DND-41 (cell line): ENCODE measurements around the gene TBC1D8B.

ENCODE experiments used
- ATAC-seq: fragments of 200-7000 bp; cut with Tn5 transposase; 3 replicates; pipeline ENCODE4 v1.9.1; 2021; ENCODE audit warnings: low read depth; ENCODE audit not compliant: insufficient read depth
- DNase-seq: peaks from one replicate; pipeline ENCODE4 v3.0.0-alpha.2; 2020
- H2AFZ ChIP-seq: 2 replicates; pipeline ENCODE4 v1.6.0; 2012; ENCODE audit warnings: low read depth, low read length
- H3K27ac ChIP-seq: 2 replicates; pipeline ENCODE4 v1.5.1; 2012; ENCODE audit warnings: low read length, inconsistent platforms
- H3K27me3 ChIP-seq: fragments of 200-600 bp; sonication (generic); 2 replicates; pipeline ENCODE4 v1.6.0; 2012; ENCODE audit warnings: low read length, mild to moderate bottlenecking, inconsistent platforms; ENCODE audit not compliant: insufficient read depth, poor library complexity
- H3K36me3 ChIP-seq: 2 replicates; pipeline ENCODE4 v1.5.1; 2012; ENCODE audit warnings: low read length, inconsistent platforms; ENCODE audit not compliant: insufficient read depth
- H3K4me1 ChIP-seq: 2 replicates; pipeline ENCODE4 v1.5.1; 2012; ENCODE audit warnings: mild to moderate bottlenecking, low read length; ENCODE audit not compliant: insufficient read depth
- H3K4me2 ChIP-seq: 2 replicates; pipeline ENCODE4 v1.6.0; 2012; ENCODE audit warnings: mild to moderate bottlenecking, moderate library complexity, low read length, inconsistent platforms; ENCODE audit not compliant: insufficient read depth
- H3K4me3 ChIP-seq, 2 experiments: fragments of 200-600 bp in 1 of 2; shearing (Covaris generic) in 1 of 2; 2 replicates each; pipeline ENCODE4 v1.5.1; 2012 to 2016; ENCODE audit warnings: inconsistent platforms in 2 of 2, low read length in 2 of 2, mild to moderate bottlenecking in 2 of 2, low read depth in 1 of 2, moderate library complexity in 1 of 2
- H3K79me2 ChIP-seq: 2 replicates; pipeline ENCODE4 v1.6.0; 2012; ENCODE audit warnings: low read length, inconsistent platforms; ENCODE audit not compliant: insufficient read depth
- H3K9ac ChIP-seq: 2 replicates; pipeline ENCODE4 v1.6.0; 2012; ENCODE audit warnings: low read depth, mild to moderate bottlenecking, inconsistent platforms, low read length, moderate library complexity
- H3K9me3 ChIP-seq: 2 replicates; pipeline ENCODE4 v1.5.1; 2012; ENCODE audit warnings: low read length, moderate library complexity, mild to moderate bottlenecking, inconsistent platforms; ENCODE audit not compliant: insufficient read depth, severe bottlenecking
- H4K20me1 ChIP-seq: 2 replicates; pipeline ENCODE4 v1.6.0; 2012; ENCODE audit warnings: low read length; ENCODE audit not compliant: insufficient read depth
- EZH2 ChIP-seq: IDR thresholded peaks from 3 replicates; pipeline ENCODE4 v1.6.1; 2012; ENCODE audit warnings: borderline replicate concordance, low read depth, mild to moderate bottlenecking, moderate library complexity, low read length, inconsistent platforms; ENCODE audit not compliant: severe bottlenecking
- TF ChIP-seq, protein P1 (sequence below): IDR thresholded peaks from 2 replicates; pipeline ENCODE4 v1.5.1; 2012; ENCODE audit warnings: borderline replicate concordance, low read length, moderate library complexity, mild to moderate bottlenecking; ENCODE audit not compliant: poor library complexity, severe bottlenecking; ENCODE audit errors: extremely low read depth

Gene TBC1D8B

DNA sequence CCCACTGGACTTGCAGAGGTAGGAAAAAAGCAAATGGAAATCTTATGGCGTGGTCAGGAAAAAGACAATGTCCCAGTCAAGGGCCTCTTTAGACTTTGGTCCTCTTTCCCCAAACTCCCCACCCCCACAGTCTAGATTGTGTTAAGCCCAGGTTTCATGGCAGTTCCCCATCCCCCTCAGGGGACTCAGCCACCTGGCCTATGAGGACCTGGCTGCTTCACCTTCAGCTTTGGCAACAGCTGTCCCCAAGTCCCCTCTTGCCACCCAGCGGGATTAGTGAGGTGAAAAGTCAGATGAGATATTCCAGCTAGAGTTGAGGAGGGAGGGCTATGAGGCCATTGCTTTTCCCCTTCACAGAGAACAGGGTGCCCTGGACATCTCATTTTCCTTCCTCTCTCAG is 100.2 kb downstream of the TBC1D8B start:
- no peak overlapping the region for H3K9ac ChIP-seq
- H3K4me3 ChIP-seq: no peak overlapping the region
- no peak overlapping the region for H3K27ac ChIP-seq
- no peaks in the 10 kb centered on the region for H3K9me3 ChIP-seq
- no peaks in the 10 kb centered on the region for H3K36me3 ChIP-seq
- H2AFZ ChIP-seq: no peak overlapping the region
- no peaks in the 10 kb centered on the region for H3K27me3 ChIP-seq
- no peaks in the 10 kb centered on the region for H3K79me2 ChIP-seq
- TF ChIP-seq EZH2: no peak
- TF ChIP-seq, protein P1, sequence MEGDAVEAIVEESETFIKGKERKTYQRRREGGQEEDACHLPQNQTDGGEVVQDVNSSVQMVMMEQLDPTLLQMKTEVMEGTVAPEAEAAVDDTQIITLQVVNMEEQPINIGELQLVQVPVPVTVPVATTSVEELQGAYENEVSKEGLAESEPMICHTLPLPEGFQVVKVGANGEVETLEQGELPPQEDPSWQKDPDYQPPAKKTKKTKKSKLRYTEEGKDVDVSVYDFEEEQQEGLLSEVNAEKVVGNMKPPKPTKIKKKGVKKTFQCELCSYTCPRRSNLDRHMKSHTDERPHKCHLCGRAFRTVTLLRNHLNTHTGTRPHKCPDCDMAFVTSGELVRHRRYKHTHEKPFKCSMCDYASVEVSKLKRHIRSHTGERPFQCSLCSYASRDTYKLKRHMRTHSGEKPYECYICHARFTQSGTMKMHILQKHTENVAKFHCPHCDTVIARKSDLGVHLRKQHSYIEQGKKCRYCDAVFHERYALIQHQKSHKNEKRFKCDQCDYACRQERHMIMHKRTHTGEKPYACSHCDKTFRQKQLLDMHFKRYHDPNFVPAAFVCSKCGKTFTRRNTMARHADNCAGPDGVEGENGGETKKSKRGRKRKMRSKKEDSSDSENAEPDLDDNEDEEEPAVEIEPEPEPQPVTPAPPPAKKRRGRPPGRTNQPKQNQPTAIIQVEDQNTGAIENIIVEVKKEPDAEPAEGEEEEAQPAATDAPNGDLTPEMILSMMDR: no peak
- H3K4me2 ChIP-seq: no peak overlapping the region
- DNase-seq: no peak
- no peak for ATAC-seq
- no peaks in the 10 kb centered on the region for H3K4me1 ChIP-seq
- H4K20me1 ChIP-seq: no peaks in the 10 kb centered on the region

DNA sequence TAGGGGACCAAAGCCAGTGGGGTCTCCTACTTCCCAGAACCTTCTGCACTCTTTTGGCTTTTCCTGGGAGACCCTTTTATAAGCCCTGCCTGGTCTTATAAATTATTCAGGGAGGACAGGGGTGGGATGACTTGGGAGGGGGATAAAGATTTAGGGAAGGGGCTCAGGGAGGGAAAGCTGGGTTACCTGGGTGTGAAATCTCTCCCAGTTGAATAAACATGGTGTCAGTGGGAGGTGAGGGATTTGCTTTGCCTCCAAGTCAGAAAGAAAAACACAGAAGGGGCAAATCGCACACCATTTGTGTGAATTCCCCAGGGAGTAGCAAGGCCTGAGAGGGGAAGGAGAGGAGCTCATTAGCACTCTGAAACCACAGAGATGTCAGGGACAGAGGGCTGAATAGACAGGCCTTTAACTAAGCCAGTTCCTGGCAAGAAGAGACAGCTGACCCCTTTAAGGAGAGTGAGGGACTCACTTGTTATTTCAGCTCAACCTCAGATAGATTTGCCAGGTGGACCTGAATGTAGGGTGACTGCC is 100.9 kb downstream of the TBC1D8B start, which contains the start of gene RIPPLY1:
Gene RIPPLY1 (minus strand): TSS at position 51 of the 534 bp plus-strand sequence. CDS start 54 bp downstream, outside the sequence.
- no peak for DNase-seq
- TF ChIP-seq EZH2: no peak
- TF ChIP-seq, protein P1: no peak
- H3K9ac ChIP-seq: no peak within 1 kb of the TSS

DNA sequence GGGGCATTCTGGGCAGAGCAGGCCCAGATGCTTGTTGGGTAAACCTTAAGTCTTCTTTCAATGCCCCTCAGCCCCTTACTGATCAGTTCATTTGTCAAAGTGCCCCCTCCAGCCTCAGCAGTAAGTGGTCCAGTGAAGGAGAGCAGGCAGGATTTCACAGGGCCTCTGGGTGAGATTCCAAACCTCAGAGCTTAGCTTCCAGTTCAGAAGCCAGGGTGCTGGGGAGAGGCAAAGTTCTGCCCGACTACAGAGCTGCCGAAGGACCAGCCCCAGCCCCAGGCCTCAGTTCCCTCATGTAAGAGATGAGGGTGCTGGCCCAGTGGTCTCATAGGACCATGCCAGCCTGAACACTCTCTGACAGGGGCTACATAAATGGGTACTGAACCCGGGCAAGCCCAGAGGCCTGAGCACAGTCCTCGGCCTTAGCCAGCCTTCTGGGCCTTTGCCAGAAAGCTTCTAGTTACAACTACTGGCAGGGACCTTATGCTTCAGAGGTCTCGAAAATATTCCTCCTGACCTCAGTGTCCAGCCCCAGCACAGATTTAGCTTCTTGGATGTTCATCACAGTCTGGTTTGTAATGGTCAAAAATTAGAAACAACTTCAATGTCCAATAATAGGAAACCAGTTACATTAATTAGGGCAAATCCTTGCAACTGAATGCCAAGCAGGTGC is 101.5 kb downstream of the TBC1D8B start:
- no peak for ATAC-seq
- no peaks in the 10 kb centered on the region for H3K36me3 ChIP-seq

More for the DNA sequence above, 100.9 kb downstream of the TBC1D8B start, which contains the start of gene RIPPLY1:
- H4K20me1 ChIP-seq: no peaks in the 10 kb centered on the region
- no peaks in the 10 kb centered on the region for H3K4me1 ChIP-seq
- ATAC-seq: no peak
- no peak within 1 kb of the TSS for H3K4me2 ChIP-seq
- H3K27me3 ChIP-seq: no peaks in the 10 kb centered on the region
- no peak within 1 kb of the TSS for H2AFZ ChIP-seq
- H3K27ac ChIP-seq: no peak within 1 kb of the TSS
- H3K36me3 ChIP-seq: no peaks in the 10 kb centered on the region
- no peaks in the 10 kb centered on the region for H3K79me2 ChIP-seq
- no peak within 1 kb of the TSS for H3K4me3 ChIP-seq
- H3K9me3 ChIP-seq: no peaks in the 10 kb centered on the region

More for the DNA sequence above, 101.5 kb downstream of the TBC1D8B start:
- no peaks in the 10 kb centered on the region for H3K4me1 ChIP-seq
- no peak overlapping the region for H3K9ac ChIP-seq
- H3K4me2 ChIP-seq: no peak overlapping the region
- no peak overlapping the region for H2AFZ ChIP-seq
- H4K20me1 ChIP-seq: no peaks in the 10 kb centered on the region
- H3K4me3 ChIP-seq: no peak overlapping the region
- DNase-seq: no peak
- no peaks in the 10 kb centered on the region for H3K27me3 ChIP-seq
- H3K9me3 ChIP-seq: no peaks in the 10 kb centered on the region
- TF ChIP-seq EZH2: no peak
- TF ChIP-seq, protein P1: no peak
- no peaks in the 10 kb centered on the region for H3K79me2 ChIP-seq
- H3K27ac ChIP-seq: no peak overlapping the region
